VCaP (cell line): Measurements from ENCODE around the gene ILRUN.
"Not testable (repeated sequence)": the region's sequence is repeated elsewhere in the genome, so short reads cannot be mapped to it uniquely, and the experiment has no call there.

Experiments used
- H3K27ac ChIP-seq: fragments of 450-650 bp; 2 replicates; pipeline ENCODE4 v1.5.1; 2017
- CTCF ChIP-seq: fragments of 450-650 bp; conservative IDR thresholded peaks from 2 replicates; pipeline ENCODE4 v1.5.1; 2017; ENCODE audit warnings: mild to moderate bottlenecking, moderate library complexity

Gene ILRUN

GRCh38 chr6:34695729-34696188 lies 808 bp downstream of the ILRUN start:
- no peak for TF ChIP-seq CTCF
- H3K27ac ChIP-seq = peak overlapping the region; percentile 89

- H3K27ac ChIP-seq = no peak overlapping the region
- TF ChIP-seq CTCF = no peak
Measured at GRCh38 chr6:34692280-34692679, 4.3 kb downstream of the ILRUN start.

GRCh38 chr6:34689742-34690141 lies 6.8 kb downstream of the ILRUN start:
- no peak for TF ChIP-seq CTCF
- H3K27ac ChIP-seq = no peak overlapping the region

GRCh38 chr6:34688956-34689355 lies 7.6 kb downstream of the ILRUN start:
- TF ChIP-seq CTCF = no peak
- no peak overlapping the region for H3K27ac ChIP-seq

GRCh38 chr6:34684919-34685318 lies 11.6 kb downstream of the ILRUN start:
- no peak for TF ChIP-seq CTCF
- H3K27ac ChIP-seq = no peak overlapping the region

- TF ChIP-seq CTCF = no peak
- H3K27ac ChIP-seq = no peak overlapping the region
Measured at GRCh38 chr6:34684364-34684763, 12.2 kb downstream of the ILRUN start.

- TF ChIP-seq CTCF = no peak
- H3K27ac ChIP-seq = no peak overlapping the region; the same call in 1 of the 2 replicates
Measured at GRCh38 chr6:34680802-34681515, 15.6 kb downstream of the ILRUN start.

- not testable (repeated sequence) for H3K27ac ChIP-seq
Measured at GRCh38 chr6:34680313-34680712, 16.3 kb downstream of the ILRUN start.
